GM12878 (cell line): ENCODE measurements around the gene XPC.

ENCODE experiments used
- ATF2 ChIP-seq: IDR thresholded peaks from 2 replicates; pipeline ENCODE4 v1.6.1; 2012; ENCODE audit warnings: low read length, inconsistent platforms
- BHLHE40 ChIP-seq, 2 experiments: fragments of 450-650 bp in 1 of 2; IDR thresholded peaks; 2 replicates each; pipeline ENCODE4 v1.6.1; 2011 to 2017; ENCODE audit warnings: low read depth in 2 of 2, borderline replicate concordance in 1 of 2, improper control_type of control experiment in 1 of 2, low read length in 1 of 2, mild to moderate bottlenecking in 1 of 2
- CBFB ChIP-seq: IDR thresholded peaks from 2 replicates; pipeline ENCODE4 v1.6.1; 2016; ENCODE audit warnings: antibody characterized with exemption, low read depth
- CBX5 ChIP-seq: sonication (generic); IDR thresholded peaks from 2 replicates; pipeline ENCODE4 v1.6.1; 2016; ENCODE audit warnings: low read depth, moderate library complexity, mild to moderate bottlenecking, inconsistent platforms
- ELK1 ChIP-seq: IDR thresholded peaks from 2 replicates; pipeline ENCODE4 v1.6.1; 2012; ENCODE audit warnings: low read depth, low read length, improper control_type of control experiment
- GABPA ChIP-seq: IDR thresholded peaks from 2 replicates; pipeline ENCODE4 v1.6.1; 2014; ENCODE audit warnings: antibody characterized with exemption, low read depth, mild to moderate bottlenecking, inconsistent platforms
- HDAC2 ChIP-seq: fragments of 200-600 bp; sonication (generic); IDR thresholded peaks from 2 replicates; pipeline ENCODE4 v1.6.1; 2017
- RAD21 ChIP-seq: IDR thresholded peaks from 2 replicates; pipeline ENCODE4 v1.6.1; 2011; ENCODE audit warnings: mild to moderate bottlenecking, low read depth, low read length, moderate library complexity; ENCODE audit not compliant: insufficient read depth
- SRF ChIP-seq, 2 experiments: IDR thresholded peaks; 2 replicates each; pipeline ENCODE4 v1.6.1; 2011; ENCODE audit warnings: low read depth in 2 of 2, low read length in 2 of 2, mild to moderate bottlenecking in 1 of 2, moderate library complexity in 1 of 2
- ZBTB33 ChIP-seq: fragments of 450-650 bp; IDR thresholded peaks from 2 replicates; pipeline ENCODE4 v1.6.1; 2017; ENCODE audit warnings: mild to moderate bottlenecking

- TF ChIP-seq BHLHE40 (IDR thresholded peaks at IDR 0.05; ENCODE audit: borderline replicate concordance in 1 of 2, low read depth in 2 of 2, low read length in 1 of 2), result no peak
- TF ChIP-seq ZBTB33, result no peak
- TF ChIP-seq SRF (IDR thresholded peaks at IDR 0.05; ENCODE audit: low read depth in 2 of 2, low read length in 2 of 2), result no peak
- TF ChIP-seq HDAC2, result no peak
- TF ChIP-seq CBX5, result no peak
- TF ChIP-seq ATF2, result no peak
- no peak for TF ChIP-seq RAD21
- no peak for TF ChIP-seq ELK1
- no peak for TF ChIP-seq GABPA
- TF ChIP-seq CBFB, result no peak
Observed at GRCh38 chr3:14210290-14210688, 31.9 kb upstream of the XPC start.
